D721Med (cell line): Measurements from ENCODE around the gene NBDY.
"Not testable (repeated sequence)": the region's sequence is repeated elsewhere in the genome, so short reads cannot be mapped to it uniquely, and the experiment has no call there.

Source experiments
- DNase-seq: peaks from one replicate; pipeline ENCODE4 v3.0.0; 2011; ENCODE audit warnings: low spot score; ENCODE audit not compliant: insufficient read length
- FAIRE-seq: peaks from 2 replicates; lab custom pipeline; 2011; peaks lifted over from hg19 to GRCh38; lab: Jason Lieb, UNC
- TF ChIP-seq, protein P1 (sequence below): IDR thresholded peaks from 2 replicates; pipeline ENCODE4 v1.5.1; 2012; ENCODE audit warnings: mild to moderate bottlenecking, control low read depth; ENCODE audit not compliant: insufficient read depth; ENCODE audit errors: missing control alignments

The NBDY gene

DNA sequence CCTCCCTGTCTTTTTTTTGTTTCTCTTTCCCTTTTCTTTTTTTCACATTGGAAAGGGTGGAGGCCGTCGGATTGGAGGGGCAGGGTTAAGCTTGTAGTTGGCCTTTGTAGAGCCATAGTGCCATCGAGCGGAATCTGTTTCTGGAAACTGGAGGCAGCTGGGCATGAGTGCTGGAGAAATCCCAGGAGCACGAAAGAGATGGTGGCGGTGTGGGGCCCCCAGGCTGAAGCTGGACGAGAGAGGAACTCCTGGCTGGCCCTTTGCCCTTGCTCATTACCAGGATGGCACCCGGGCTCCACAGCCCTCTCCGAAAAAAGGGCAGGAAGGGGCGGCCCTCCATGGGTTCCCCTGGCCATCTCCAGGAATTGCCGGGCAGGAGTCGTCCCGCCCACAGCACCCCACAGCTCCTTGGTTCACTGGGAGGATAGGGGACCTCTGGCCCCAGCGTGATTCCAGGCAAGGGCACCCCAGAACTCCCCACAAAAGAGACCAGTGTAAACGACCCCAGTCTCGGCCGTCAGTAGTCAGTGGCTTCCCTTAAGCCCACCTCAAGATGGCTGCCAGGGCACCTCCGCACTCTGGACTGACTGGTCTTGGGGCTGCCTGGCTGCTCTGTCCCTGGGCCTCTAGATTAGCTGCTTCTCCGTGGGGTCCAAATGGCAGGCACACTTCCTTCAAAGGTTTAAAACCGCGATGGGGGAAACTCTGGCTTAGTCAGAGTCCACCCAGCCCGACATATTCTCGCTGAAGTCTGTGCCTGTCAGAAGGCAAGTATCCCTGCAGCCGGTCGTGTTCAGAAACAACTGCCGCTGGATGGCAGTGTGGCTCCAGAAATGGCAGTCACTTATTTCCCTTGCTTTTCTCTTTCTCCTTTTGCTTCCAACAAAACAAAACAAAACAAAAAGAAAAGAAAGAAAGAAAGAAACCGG, 74.1 kb downstream of the NBDY start:
- TF ChIP-seq, protein P1, sequence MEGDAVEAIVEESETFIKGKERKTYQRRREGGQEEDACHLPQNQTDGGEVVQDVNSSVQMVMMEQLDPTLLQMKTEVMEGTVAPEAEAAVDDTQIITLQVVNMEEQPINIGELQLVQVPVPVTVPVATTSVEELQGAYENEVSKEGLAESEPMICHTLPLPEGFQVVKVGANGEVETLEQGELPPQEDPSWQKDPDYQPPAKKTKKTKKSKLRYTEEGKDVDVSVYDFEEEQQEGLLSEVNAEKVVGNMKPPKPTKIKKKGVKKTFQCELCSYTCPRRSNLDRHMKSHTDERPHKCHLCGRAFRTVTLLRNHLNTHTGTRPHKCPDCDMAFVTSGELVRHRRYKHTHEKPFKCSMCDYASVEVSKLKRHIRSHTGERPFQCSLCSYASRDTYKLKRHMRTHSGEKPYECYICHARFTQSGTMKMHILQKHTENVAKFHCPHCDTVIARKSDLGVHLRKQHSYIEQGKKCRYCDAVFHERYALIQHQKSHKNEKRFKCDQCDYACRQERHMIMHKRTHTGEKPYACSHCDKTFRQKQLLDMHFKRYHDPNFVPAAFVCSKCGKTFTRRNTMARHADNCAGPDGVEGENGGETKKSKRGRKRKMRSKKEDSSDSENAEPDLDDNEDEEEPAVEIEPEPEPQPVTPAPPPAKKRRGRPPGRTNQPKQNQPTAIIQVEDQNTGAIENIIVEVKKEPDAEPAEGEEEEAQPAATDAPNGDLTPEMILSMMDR: no peak
- DNase-seq (no peak), FAIRE-seq (no peak)

DNA sequence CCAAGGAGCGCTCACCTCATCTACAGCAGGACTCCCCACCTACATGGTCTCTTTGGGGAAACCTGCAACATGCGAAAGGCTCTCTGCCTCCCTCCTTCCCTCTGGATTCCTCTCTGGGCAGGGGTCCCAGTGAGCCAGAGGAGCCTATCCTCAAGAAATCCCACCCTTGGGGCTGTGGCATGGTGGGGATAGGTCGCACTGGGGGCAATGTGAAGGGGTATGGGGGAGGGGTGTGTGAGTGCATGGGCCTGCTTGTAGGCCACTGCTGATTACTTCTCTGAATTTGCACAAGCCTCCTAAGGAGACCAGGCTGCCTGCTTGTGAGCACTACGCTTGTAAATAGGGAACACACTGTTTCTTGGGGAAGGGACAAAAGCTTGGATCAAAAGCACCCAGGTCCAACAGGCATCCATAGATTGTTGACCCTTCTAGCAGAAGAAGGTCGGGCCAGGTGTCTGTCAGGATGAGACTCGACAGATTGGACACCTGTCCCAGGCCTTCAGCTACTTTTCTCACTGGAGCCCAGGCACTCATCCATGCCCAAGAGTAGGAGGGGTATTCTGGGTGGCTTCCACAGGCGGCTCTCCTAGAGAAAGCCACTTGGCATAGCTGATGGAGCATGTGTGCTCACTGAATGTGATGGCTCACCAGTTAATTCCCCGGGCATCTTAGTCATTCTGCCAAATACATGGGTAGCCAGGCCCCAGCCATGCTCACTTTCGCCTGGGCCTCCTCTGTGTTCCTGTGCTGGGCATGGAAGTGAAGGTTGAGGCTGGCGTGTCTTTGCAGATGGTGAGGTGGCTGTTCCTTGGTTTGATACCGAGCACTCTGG, 75.0 kb downstream of the NBDY start:
- DNase-seq (no peak), FAIRE-seq (no peak)
- TF ChIP-seq, protein P1: no peak

DNA sequence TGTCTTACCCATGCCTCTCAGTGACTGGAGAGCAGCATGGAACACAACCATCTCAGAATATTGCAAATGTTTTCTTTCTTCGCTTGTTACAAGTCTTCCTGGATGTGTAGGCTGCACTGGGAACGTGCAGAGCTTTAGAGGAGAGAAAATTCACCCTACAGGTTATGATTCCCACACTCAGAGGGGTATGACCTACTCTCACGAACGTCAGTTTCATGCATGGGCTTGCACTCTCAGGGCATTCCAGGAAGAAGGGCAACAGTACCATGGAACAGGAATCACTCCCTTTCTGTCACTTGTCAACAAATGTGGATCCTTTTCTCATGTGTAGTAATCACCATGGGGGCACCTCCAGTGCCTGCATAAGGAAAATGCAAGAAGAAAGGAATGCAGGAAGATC, 75.8 kb downstream of the NBDY start:
- FAIRE-seq: no peak
- TF ChIP-seq, protein P1: no peak
- DNase-seq: no peak

DNA sequence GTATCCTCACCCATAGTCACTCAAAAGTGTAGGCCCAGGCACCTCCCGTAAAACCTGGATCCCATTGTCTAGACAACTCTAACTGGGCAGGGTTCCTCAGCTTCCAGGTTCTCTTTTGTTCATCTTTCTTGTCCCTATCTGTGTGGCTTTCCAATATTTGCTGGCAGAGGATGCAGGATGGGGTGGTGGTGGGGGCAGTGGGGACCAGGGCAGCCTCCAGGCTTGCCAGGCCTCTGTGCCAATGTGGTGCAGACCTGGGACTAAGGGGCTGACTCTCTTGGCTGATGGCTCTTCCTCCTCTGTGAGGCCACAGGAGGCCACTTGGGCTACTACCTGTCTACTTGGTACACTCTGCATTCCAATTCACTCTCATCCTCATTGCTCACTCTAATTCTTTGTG, 76.4 kb downstream of the NBDY start:
- DNase-seq (no peak), FAIRE-seq (no peak)
- TF ChIP-seq, protein P1: no peak

DNA sequence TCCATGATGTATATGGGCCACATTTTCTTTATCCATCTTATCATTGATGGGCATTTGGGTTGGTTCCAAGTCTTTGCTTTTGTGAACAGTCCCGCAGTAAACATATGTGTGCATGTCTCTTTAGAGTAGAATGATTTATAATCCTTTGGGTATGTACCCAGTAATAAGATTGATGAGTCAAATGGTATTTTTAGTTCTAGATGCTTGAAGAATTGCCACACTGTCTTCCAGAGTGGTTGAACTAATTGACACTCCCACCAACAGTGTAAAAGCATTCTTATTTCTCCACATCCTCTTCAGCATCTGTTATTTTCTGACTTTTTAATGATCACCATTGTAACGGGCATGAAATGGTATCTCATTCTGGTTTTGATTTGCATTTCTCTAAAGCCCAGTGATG, 77.1 kb downstream of the NBDY start:
- FAIRE-seq, DNase-seq: not testable (repeated sequence)

DNA sequence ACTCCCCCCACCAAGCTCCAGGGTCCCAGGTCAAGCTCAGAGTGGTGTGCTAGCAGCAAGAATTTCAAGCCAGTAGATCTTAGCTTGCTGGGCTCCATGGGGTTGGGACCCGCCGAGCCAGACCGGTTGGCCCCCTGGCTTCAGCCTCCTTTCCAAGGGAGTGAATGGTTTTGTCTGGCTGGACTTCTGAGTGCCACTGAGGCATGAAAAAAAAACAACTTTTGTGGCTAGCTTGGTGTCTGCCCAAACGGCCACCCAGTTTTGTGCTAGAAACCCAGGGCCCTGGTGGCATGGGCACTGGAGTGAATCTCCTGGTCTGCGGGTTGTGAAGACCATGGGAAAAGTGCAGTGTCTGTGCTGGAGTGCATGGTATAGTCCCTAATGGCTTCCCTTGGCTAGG, 82.6 kb downstream of the NBDY start:
- FAIRE-seq (no peak), DNase-seq (no peak)
- TF ChIP-seq, protein P1: no peak

DNA sequence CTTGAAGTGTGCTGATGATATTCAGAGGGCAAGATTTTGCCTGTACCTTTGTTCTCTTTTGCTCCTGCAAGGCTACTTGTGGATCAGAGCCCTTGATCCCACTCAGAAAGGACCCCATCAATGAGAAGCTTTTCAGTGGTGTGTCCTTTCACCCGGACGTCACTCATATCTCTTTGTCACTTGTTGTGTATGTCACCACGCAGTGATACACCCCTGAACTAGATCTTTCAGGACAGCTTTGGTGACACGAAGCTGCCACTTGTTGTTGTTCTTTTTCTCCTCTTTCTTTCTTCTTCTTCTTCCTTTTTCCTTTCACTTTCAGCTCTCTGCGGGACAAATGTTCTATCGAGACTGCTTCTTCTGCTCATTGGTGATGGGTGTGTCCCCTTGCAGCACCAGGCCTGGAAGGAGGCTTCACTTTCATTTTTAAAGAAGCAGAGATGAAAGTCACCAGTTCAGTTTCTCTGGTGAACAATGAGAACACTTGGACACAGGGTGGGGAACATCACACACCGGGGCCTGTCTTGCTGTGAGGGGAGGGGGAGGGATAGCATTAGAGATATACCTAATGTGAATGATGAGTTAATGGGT, 83.6 kb downstream of the NBDY start:
- TF ChIP-seq, protein P1: no peak
- FAIRE-seq (no peak), DNase-seq (no peak)
